A549 (cell line): ENCODE results near the gene HASPIN. TPM values are rescaled to one million over a fixed set of nuclear protein-coding genes. Genes with fewer than 3 reads are reported as not detected.
"Not testable (repeated sequence)": the region's sequence is repeated elsewhere in the genome, so short reads cannot be mapped to it uniquely, and the experiment has no call there.

Source experiments
- ATAC-seq, 2 experiments: fragments of 200-7000 bp in 1 of 2; fragments of >200 bp in 1 of 2; cut with Nextera tagmentation in 1 of 2; cut with Tn5 transposase in 1 of 2; 3 replicates each; pipeline versions ENCODE4 v1.8.0 to v1.9.1; 2018 to 2020; ENCODE audit warnings: mild to moderate bottlenecking in 1 of 2, moderate library complexity in 1 of 2
- CTCF ChIA-PET: fragments of 300-600 bp; sonication (Branson Sonifier 250); formaldehyde crosslinking; extraction: SDS; loops from one replicate; lab custom pipeline; 2021; ENCODE audit warnings: antibody characterized with exemption, inconsistent platforms; lab: Yijun Ruan, JAX
- POLR2A ChIA-PET: fragments of 350-600 bp; formaldehyde crosslinking; extraction: SDS; loops from one replicate; lab custom pipeline; 2021; ENCODE audit warnings: antibody characterized with exemption, inconsistent platforms; lab: Yijun Ruan, JAX
- DNase-seq, 2 experiments: peaks; one replicate each; pipeline versions ENCODE4 v3.0.0 to v3.0.0-alpha.2; 2011 to 2016; ENCODE audit warnings: low read depth in 1 of 2, low spot score in 1 of 2
- FAIRE-seq: peaks from 2 replicates; lab custom pipeline; 2011; peaks lifted over from hg19 to GRCh38; lab: Jason Lieb, UNC
- H3K27ac ChIP-seq, 2 experiments: fragments of >200 bp; sonication (Bioruptor Twin); formaldehyde crosslinking; 3 replicates each; pipeline ENCODE4 v1.5.1; 2016 to 2017
- H3K4me1 ChIP-seq: fragments of >200 bp; sonication (Bioruptor Twin); formaldehyde crosslinking; 3 replicates; pipeline ENCODE4 v1.6.1; 2016
- H3K4me2 ChIP-seq: fragments of >200 bp; sonication (Bioruptor Twin); formaldehyde crosslinking; 3 replicates; pipeline ENCODE4 v1.6.1; 2016
- H3K4me3 ChIP-seq: fragments of >200 bp; sonication (Bioruptor Twin); formaldehyde crosslinking; 3 replicates; pipeline ENCODE4 v1.5.1; 2016
- H3K9me3 ChIP-seq: fragments of >200 bp; sonication (Bioruptor Twin); formaldehyde crosslinking; 3 replicates; pipeline ENCODE4 v1.6.1; 2016
- CBX8 ChIP-seq: fragments of 200-600 bp; sonication (generic); IDR thresholded peaks from 2 replicates; pipeline ENCODE4 v1.6.1; 2016
- CHD2 ChIP-seq: fragments of 150-350 bp; IDR thresholded peaks from 2 replicates; pipeline ENCODE4 v1.6.1; 2014; ENCODE audit warnings: low read length; ENCODE audit not compliant: partially characterized antibody
- FOSL2 ChIP-seq, 2 experiments: fragments of 450-650 bp in 1 of 2; fragments of >200 bp in 1 of 2; sonication (Bioruptor Twin) in 1 of 2; formaldehyde crosslinking; IDR thresholded peaks; 2 replicates each; pipeline versions ENCODE4 v1.5.0 to v1.6.1; 2016 to 2020; ENCODE audit warnings: mild to moderate bottlenecking in 1 of 2, moderate library complexity in 1 of 2
- HDAC2 ChIP-seq: fragments of 200-600 bp; sonication (generic); IDR thresholded peaks from 2 replicates; pipeline ENCODE4 v1.6.1; 2016
- HEYL ChIP-seq: fragments of 250-450 bp; sonication (Bioruptor Pico); IDR thresholded peaks from 2 replicates; pipeline ENCODE4 v1.8.0; 2021; ENCODE audit warnings: mild to moderate bottlenecking, moderate library complexity
- JUN ChIP-seq, 2 experiments: fragments of >200 bp; sonication (Bioruptor Twin); formaldehyde crosslinking; IDR thresholded peaks; 2 replicates in 1 of 2; 3 replicates in 1 of 2; pipeline ENCODE4 v1.6.1; 2016 to 2017
- KDM5A ChIP-seq: fragments of 200-600 bp; sonication (generic); IDR thresholded peaks from 2 replicates; pipeline ENCODE4 v1.6.1; 2016; ENCODE audit warnings: antibody characterized with exemption, mild to moderate bottlenecking
- NFE2L2 ChIP-seq: fragments of 150-350 bp; conservative IDR thresholded peaks from 2 replicates; pipeline ENCODE4 v1.6.1; 2014; ENCODE audit warnings: low read length
- PHF8 ChIP-seq: fragments of 200-600 bp; sonication (generic); IDR thresholded peaks from 2 replicates; pipeline ENCODE4 v1.6.1; 2016; ENCODE audit warnings: low read depth, mild to moderate bottlenecking, antibody characterized with exemption, moderate library complexity, borderline replicate concordance
- RAD21 ChIP-seq, 2 experiments: fragments of >200 bp in 1 of 2; sonication (Bioruptor Twin) in 1 of 2; formaldehyde crosslinking in 1 of 2; IDR thresholded peaks in 1 of 2; conservative IDR thresholded peaks in 1 of 2; 2 replicates in 1 of 2; 3 replicates in 1 of 2; pipeline ENCODE4 v1.6.1; 2012 to 2018; ENCODE audit warnings: inconsistent platforms in 1 of 2
- RARB ChIP-seq: fragments of 250-450 bp; sonication (Bioruptor Pico); IDR thresholded peaks from 2 replicates; pipeline ENCODE4 v1.8.0; 2021; ENCODE audit warnings: mild to moderate bottlenecking, moderate library complexity
- TFCP2L1 ChIP-seq: fragments of 250-450 bp; sonication (Bioruptor Pico); IDR thresholded peaks from 2 replicates; pipeline ENCODE4 v1.5.0; 2021; ENCODE audit warnings: mild to moderate bottlenecking
- TP53 ChIP-seq: fragments of 250-450 bp; sonication (Bioruptor Pico); IDR thresholded peaks from 2 replicates; pipeline ENCODE4 v1.5.0; 2021; ENCODE audit warnings: mild to moderate bottlenecking, moderate library complexity
- ZFP36 ChIP-seq: fragments of 450-650 bp; IDR thresholded peaks from 2 replicates; pipeline ENCODE4 v1.6.1; 2014; ENCODE audit warnings: borderline replicate concordance; ENCODE audit not compliant: partially characterized antibody
- ZNF302 ChIP-seq: fragments of 250-450 bp; sonication (Bioruptor Pico); IDR thresholded peaks from 2 replicates; pipeline ENCODE4 v1.9.0; 2021; ENCODE audit warnings: inconsistent platforms, mild to moderate bottlenecking, moderate library complexity
- WGBS: methylation state at CpG from one replicate; pipeline ENCODE4 v1.1.6; 2017; ENCODE audit errors: missing lambda C conversion rate; 5-methylcytosine and 5-hydroxymethylcytosine counted together
- polyA plus RNA-seq, 4 experiments: library from polyadenylated mRNA; depleted of rRNA in 3 of 4; stranded (reverse); fragments of >200 nt; fragmentation: RNase III in 1 of 4; extraction: RNeasy Plus Mini Kit Qiagen cat#74134 plus additional on column Dnase treatment in 1 of 4; gene quantifications; 2 replicates in 3 of 4; 3 replicates in 1 of 4; pipeline ENCODE4 v1.2.3, GENCODE V29; 2011 to 2017
- TF ChIP-seq, protein P1 (sequence below): fragments of 150-350 bp; IDR thresholded peaks from 2 replicates; pipeline ENCODE4 v1.6.1; 2014; ENCODE audit warnings: low read depth, mild to moderate bottlenecking, low read length
- TF ChIP-seq, protein P2 (sequence below): fragments of >200 bp; sonication (Bioruptor Twin); formaldehyde crosslinking; IDR thresholded peaks from 2 replicates; pipeline ENCODE4 v1.6.1; 2016
- TF ChIP-seq, protein P3 (sequence below): fragments of 200-600 bp; sonication (generic); IDR thresholded peaks from 2 replicates; pipeline ENCODE4 v1.6.1; 2016; ENCODE audit warnings: antibody characterized with exemption, mild to moderate bottlenecking, moderate library complexity

HASPIN gene
- polyA plus RNA-seq, 2 of the 4 experiments (the other 2 are of a cell fraction), result 8.7 to 11.5 TPM

GRCh38 chr17:3730881-3731429, 7.3 kb downstream of the HASPIN start:
- POLR2A ChIA-PET, result no interaction called here
- no peak for ATAC-seq

GRCh38 chr17:3732210-3732621, 8.5 kb downstream of the HASPIN start:
- H3K9me3 ChIP-seq, result no peaks in the 10 kb centered on the region
- H3K27ac ChIP-seq, result no peak overlapping the region
- POLR2A ChIA-PET, result no interaction called here
- 0 out of 3 replicates have a peak, but pooled peaks cover 4% of the 10 kb centered on the region for H3K4me1 ChIP-seq
- TF ChIP-seq NFE2L2, result no peak
- TF ChIP-seq RAD21 (conservative IDR thresholded peaks at IDR 0.05 in 1 of 2, IDR thresholded peaks at IDR 0.05 in 1 of 2), result peak in 1 of 2 experiments; percentile 18; a peak in 1 of 5 replicates
- TF ChIP-seq, all 56 proteins: peak for 1
- Histone ChIP-seq H3K4me2 (no peak overlapping the region), H3K4me3 (no peak overlapping the region)
- 44% methylated on average over 9 of the region's 9 CpGs for WGBS
- ATAC-seq (peak; percentile 54 to 63; a peak in 5 of 6 replicates), DNase-seq (peak in 1 of 2 experiments; percentile 46), FAIRE-seq (peak; percentile 73)
- CTCF ChIA-PET, result interaction anchor here (0.6 to 16.3 kb wide), 15 partner anchors 9 to 684 kb away, joined by 3 to 491 read pairs (median 7); partner anchors contain the start of genes HASPIN and NCBP3

More at GRCh38 chr17:3730881-3731429, 7.3 kb downstream of the HASPIN start:
- H3K4me1 ChIP-seq, result 0 out of 3 replicates have a peak, but pooled peaks cover 4% of the 10 kb centered on the region
- CTCF ChIA-PET, result interaction anchor here (0.5 to 16.3 kb wide), 10 partner anchors 8 to 725 kb away, joined by 3 to 491 read pairs (median 6); partner anchors contain the start of genes HASPIN and NCBP3
- no peak for DNase-seq
- no peak overlapping the region for H3K27ac ChIP-seq
- H3K9me3 ChIP-seq, result no peaks in the 10 kb centered on the region
- FAIRE-seq, result no peak
- WGBS, result 68% methylated on average over 9 of the region's 9 CpGs
- no peak overlapping the region for H3K4me3 ChIP-seq
- no peak for TF ChIP-seq CHD2
- no peak for TF ChIP-seq KDM5A
- TF ChIP-seq HEYL (CRISPR knock-in tag), result no peak
- TF ChIP-seq ZNF302 (CRISPR knock-in tag), result no peak
- TF ChIP-seq, protein P1, sequence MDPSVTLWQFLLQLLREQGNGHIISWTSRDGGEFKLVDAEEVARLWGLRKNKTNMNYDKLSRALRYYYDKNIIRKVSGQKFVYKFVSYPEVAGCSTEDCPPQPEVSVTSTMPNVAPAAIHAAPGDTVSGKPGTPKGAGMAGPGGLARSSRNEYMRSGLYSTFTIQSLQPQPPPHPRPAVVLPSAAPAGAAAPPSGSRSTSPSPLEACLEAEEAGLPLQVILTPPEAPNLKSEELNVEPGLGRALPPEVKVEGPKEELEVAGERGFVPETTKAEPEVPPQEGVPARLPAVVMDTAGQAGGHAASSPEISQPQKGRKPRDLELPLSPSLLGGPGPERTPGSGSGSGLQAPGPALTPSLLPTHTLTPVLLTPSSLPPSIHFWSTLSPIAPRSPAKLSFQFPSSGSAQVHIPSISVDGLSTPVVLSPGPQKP, result no peak
- TF ChIP-seq JUN (IDR thresholded peaks at IDR 0.05), result no peak
- no peak for TF ChIP-seq RAD21 (conservative IDR thresholded peaks at IDR 0.05 in 1 of 2, IDR thresholded peaks at IDR 0.05 in 1 of 2)
- TF ChIP-seq CBX8, result no peak
- TF ChIP-seq, protein P2, sequence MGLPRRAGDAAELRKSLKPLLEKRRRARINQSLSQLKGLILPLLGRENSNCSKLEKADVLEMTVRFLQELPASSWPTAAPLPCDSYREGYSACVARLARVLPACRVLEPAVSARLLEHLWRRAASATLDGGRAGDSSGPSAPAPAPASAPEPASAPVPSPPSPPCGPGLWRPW, result no peak
- no peak for TF ChIP-seq TFCP2L1 (CRISPR knock-in tag)
- no peak for TF ChIP-seq FOSL2 (IDR thresholded peaks at IDR 0.05)
- no peak for TF ChIP-seq FOSL2 (CRISPR knock-in tag; IDR thresholded peaks at IDR 0.05)
- TF ChIP-seq PHF8, result no peak
- TF ChIP-seq ZFP36, result no peak
- TF ChIP-seq RARB, result no peak
- no peak for TF ChIP-seq HDAC2
- no peak for TF ChIP-seq TP53
- TF ChIP-seq, protein P3, sequence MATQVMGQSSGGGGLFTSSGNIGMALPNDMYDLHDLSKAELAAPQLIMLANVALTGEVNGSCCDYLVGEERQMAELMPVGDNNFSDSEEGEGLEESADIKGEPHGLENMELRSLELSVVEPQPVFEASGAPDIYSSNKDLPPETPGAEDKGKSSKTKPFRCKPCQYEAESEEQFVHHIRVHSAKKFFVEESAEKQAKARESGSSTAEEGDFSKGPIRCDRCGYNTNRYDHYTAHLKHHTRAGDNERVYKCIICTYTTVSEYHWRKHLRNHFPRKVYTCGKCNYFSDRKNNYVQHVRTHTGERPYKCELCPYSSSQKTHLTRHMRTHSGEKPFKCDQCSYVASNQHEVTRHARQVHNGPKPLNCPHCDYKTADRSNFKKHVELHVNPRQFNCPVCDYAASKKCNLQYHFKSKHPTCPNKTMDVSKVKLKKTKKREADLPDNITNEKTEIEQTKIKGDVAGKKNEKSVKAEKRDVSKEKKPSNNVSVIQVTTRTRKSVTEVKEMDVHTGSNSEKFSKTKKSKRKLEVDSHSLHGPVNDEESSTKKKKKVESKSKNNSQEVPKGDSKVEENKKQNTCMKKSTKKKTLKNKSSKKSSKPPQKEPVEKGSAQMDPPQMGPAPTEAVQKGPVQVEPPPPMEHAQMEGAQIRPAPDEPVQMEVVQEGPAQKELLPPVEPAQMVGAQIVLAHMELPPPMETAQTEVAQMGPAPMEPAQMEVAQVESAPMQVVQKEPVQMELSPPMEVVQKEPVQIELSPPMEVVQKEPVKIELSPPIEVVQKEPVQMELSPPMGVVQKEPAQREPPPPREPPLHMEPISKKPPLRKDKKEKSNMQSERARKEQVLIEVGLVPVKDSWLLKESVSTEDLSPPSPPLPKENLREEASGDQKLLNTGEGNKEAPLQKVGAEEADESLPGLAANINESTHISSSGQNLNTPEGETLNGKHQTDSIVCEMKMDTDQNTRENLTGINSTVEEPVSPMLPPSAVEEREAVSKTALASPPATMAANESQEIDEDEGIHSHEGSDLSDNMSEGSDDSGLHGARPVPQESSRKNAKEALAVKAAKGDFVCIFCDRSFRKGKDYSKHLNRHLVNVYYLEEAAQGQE, result no peak
- H3K4me2 ChIP-seq, result no peak overlapping the region

DNA sequence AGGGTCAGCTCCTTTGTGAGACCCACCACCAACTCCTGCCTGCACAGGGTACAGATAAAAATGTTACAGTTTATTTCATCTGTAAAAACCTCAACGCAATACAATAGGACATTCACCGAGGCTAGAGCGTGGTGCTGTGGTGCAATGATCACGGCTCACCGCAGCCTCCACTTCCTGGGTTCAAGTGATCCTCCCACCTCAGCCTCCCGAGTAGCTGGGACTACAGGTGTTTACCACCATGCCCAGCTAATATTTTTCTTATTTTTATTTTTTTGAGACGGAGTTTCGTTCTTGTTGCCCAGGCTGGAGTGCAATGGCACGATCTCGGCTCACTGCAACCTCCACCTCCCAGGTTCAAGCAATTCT, 11.2 kb downstream of the HASPIN start:
- ATAC-seq, FAIRE-seq, H3K4me2 ChIP-seq, POLR2A ChIA-PET, H3K27ac ChIP-seq, DNase-seq, H3K4me1 ChIP-seq, H3K9me3 ChIP-seq, H3K4me3 ChIP-seq: not testable (repeated sequence)
- 87% methylated on average over 10 of the region's 10 CpGs for WGBS
- CTCF ChIA-PET, result interaction anchor here (0.6 to 16.3 kb wide), 37 partner anchors 9 to 686 kb away, joined by 3 to 491 read pairs (median 5); partner anchors contain the start of genes HASPIN, ITGAE, NCBP3 and P2RX1
